IPS-NIHi11 (cell line): ENCODE data around the gene HAUS5.
"Not testable (repeated sequence)": the region's sequence is repeated elsewhere in the genome, so short reads cannot be mapped to it uniquely, and the experiment has no call there.

Source experiments
- DNase-seq: peaks from one replicate; pipeline ENCODE4 v3.0.0; 2012; ENCODE audit warnings: mixed read lengths, low spot score

The HAUS5 gene

GRCh38 chr19:35642798-35643254 is 30.3 kb downstream of the HAUS5 start:
- DNase-seq, result no peak

GRCh38 chr19:35643255-35644205 is 31.0 kb downstream of the HAUS5 start:
- peak; percentile 83 for DNase-seq

- peak; percentile 89 for DNase-seq
Observed at GRCh38 chr19:35644206-35644986, 31.9 kb downstream of the HAUS5 start.

GRCh38 chr19:35644987-35645679 is 32.6 kb downstream of the HAUS5 start:
- peak; percentile 75 for DNase-seq

- DNase-seq, result no peak
Observed at GRCh38 chr19:35645680-35646511, 33.4 kb downstream of the HAUS5 start.

- DNase-seq, result peak; percentile 97
Observed at GRCh38 chr19:35648017-35648961, 35.8 kb downstream of the HAUS5 start, which contains the start of gene COX6B1. Gene COX6B1, plus strand, starts transcription at chr19:35648323. Its CDS starts 2,921 bp downstream, at chr19:35651244.

GRCh38 chr19:35650581-35650980 is 38.0 kb downstream of the HAUS5 start:
- DNase-seq, result no peak

GRCh38 chr19:35654828-35655227 is 42.3 kb downstream of the HAUS5 start:
- not testable (repeated sequence) for DNase-seq

- DNase-seq, result no peak
Observed at GRCh38 chr19:35655600-35655999, 43.1 kb downstream of the HAUS5 start.

GRCh38 chr19:35656700-35657099 is 44.2 kb downstream of the HAUS5 start:
- no peak for DNase-seq

GRCh38 chr19:35657904-35658700 is 45.6 kb downstream of the HAUS5 start:
- peak; percentile 14 for DNase-seq

GRCh38 chr19:35661995-35662340 is 49.4 kb downstream of the HAUS5 start:
- DNase-seq, result no peak

GRCh38 chr19:35663981-35664380 is 51.4 kb downstream of the HAUS5 start:
- DNase-seq, result no peak

- peak; percentile 5 for DNase-seq
Observed at GRCh38 chr19:35665157-35665556, 52.6 kb downstream of the HAUS5 start.

- peak; percentile 6 for DNase-seq
Observed at GRCh38 chr19:35665604-35666003, 53.1 kb downstream of the HAUS5 start.

- peak; percentile 11 for DNase-seq
Observed at GRCh38 chr19:35666251-35666913, 53.8 kb downstream of the HAUS5 start, which contains the start of gene UPK1A. Gene UPK1A, plus strand, starts transcription at chr19:35666517. Its CDS starts 296 bp downstream, at chr19:35666813.

GRCh38 chr19:35669566-35669965 is 57.0 kb downstream of the HAUS5 start:
- peak; percentile 4 for DNase-seq

- DNase-seq, result no peak
Observed at GRCh38 chr19:35669974-35670373, 57.4 kb downstream of the HAUS5 start.

GRCh38 chr19:35670686-35671085 is 58.2 kb downstream of the HAUS5 start:
- DNase-seq, result no peak
